Right atrium auricular region (tissue), 2 donors: ENCODE measurements around the gene PF4V1. TPM values are rescaled to one million over a fixed set of nuclear protein-coding genes. Genes with fewer than 3 reads are reported as not detected.

Experiments
- DNase-seq: peaks from one replicate; pipeline ENCODE4 v3.0.0-alpha.2; 2019; ENCODE audit warnings: low spot score
- H3K27ac ChIP-seq, 2 donors: fragments of 200-600 bp; sonication (generic); 1 replicate in 1 of 2; 2 replicates in 1 of 2; pipeline ENCODE4 v1.5.1; 2016 to 2019
- H3K27me3 ChIP-seq, 2 donors: fragments of 200-600 bp; sonication (generic); one replicate each; pipeline versions ENCODE4 v1.5.1 to v1.6.0; 2017 to 2019
- H3K36me3 ChIP-seq: fragments of 200-600 bp; sonication (generic); one replicate; pipeline ENCODE4 v1.5.1; 2016
- H3K4me1 ChIP-seq, 2 donors: fragments of 200-600 bp; sonication (generic); one replicate each; pipeline versions ENCODE4 v1.5.1 to v1.6.0; 2017 to 2019
- H3K4me3 ChIP-seq, 2 donors: fragments of 200-600 bp; sonication (generic); 1 replicate in 1 of 2; 2 replicates in 1 of 2; pipeline ENCODE4 v1.5.1; 2017 to 2019; ENCODE audit warnings: mild to moderate bottlenecking in 1 of 2, moderate library complexity in 1 of 2
- H3K9me3 ChIP-seq, 2 donors: fragments of 200-600 bp; sonication (generic); one replicate each; pipeline ENCODE4 v1.5.1; 2019
- CTCF ChIP-seq, 2 donors: fragments of 200-600 bp; sonication (generic); IDR thresholded peaks; one replicate each; pipeline ENCODE4 v1.5.1; 2019; ENCODE audit warnings: antibody characterized with exemption in 2 of 2
- total RNA-seq, 2 donors: library from RNA; depleted of rRNA; stranded (reverse); fragments of >200 nt; gene quantifications; one replicate each; pipeline ENCODE4 v1.1.0, GENCODE V29; 2016

The PF4V1 gene
- total RNA-seq, 2 donors from 2014 or later, result not detected

GRCh38 chr4:73841243-73841925, 11.7 kb upstream of the PF4V1 start:
- H3K36me3 ChIP-seq, result no peaks in the 10 kb centered on the region
- no peak for DNase-seq
- H3K27me3 ChIP-seq, result no peaks in the 10 kb centered on the region
- no peak overlapping the region for H3K4me3 ChIP-seq
- H3K27ac ChIP-seq, result no peak overlapping the region
- TF ChIP-seq CTCF (IDR thresholded peaks at IDR 0.05), result no peak
- peaks cover 0 to 4% of the 10 kb centered on the region in 2 donors for H3K4me1 ChIP-seq
- no peaks in the 10 kb centered on the region for H3K9me3 ChIP-seq

- no peaks in the 10 kb centered on the region for H3K27me3 ChIP-seq
- TF ChIP-seq CTCF (IDR thresholded peaks at IDR 0.05), result no peak
Measured at GRCh38 chr4:73842696-73843095, 10.4 kb upstream of the PF4V1 start.

GRCh38 chr4:73843369-73843768, 9.7 kb upstream of the PF4V1 start:
- H3K4me1 ChIP-seq, result no peaks in the 10 kb centered on the region
- no peak overlapping the region for H3K4me3 ChIP-seq
- no peaks in the 10 kb centered on the region for H3K9me3 ChIP-seq
- DNase-seq, result no peak
- no peak overlapping the region for H3K27ac ChIP-seq
- H3K36me3 ChIP-seq, result no peaks in the 10 kb centered on the region
- no peak for TF ChIP-seq CTCF (IDR thresholded peaks at IDR 0.05)
- H3K27me3 ChIP-seq, result no peaks in the 10 kb centered on the region

More at GRCh38 chr4:73842696-73843095, 10.4 kb upstream of the PF4V1 start:
- Histone ChIP-seq H3K4me3 (no peak overlapping the region), H3K4me1 (no peaks in the 10 kb centered on the region), H3K27ac (no peak overlapping the region), H3K36me3 (no peaks in the 10 kb centered on the region), H3K9me3 (no peaks in the 10 kb centered on the region)
- no peak for DNase-seq

- Histone ChIP-seq H3K4me1 (no peaks in the 10 kb centered on the region), H3K27me3 (no peaks in the 10 kb centered on the region), H3K36me3 (no peaks in the 10 kb centered on the region), H3K9me3 (no peaks in the 10 kb centered on the region), H3K27ac (no peak overlapping the region), H3K4me3 (no peak overlapping the region)
- no peak for DNase-seq
- no peak for TF ChIP-seq CTCF (IDR thresholded peaks at IDR 0.05)
Measured at GRCh38 chr4:73844345-73844744, 8.8 kb upstream of the PF4V1 start.

- DNase-seq, result no peak
- Histone ChIP-seq H3K4me3 (no peak overlapping the region), H3K36me3 (no peaks in the 10 kb centered on the region), H3K27me3 (no peaks in the 10 kb centered on the region), H3K27ac (no peak overlapping the region), H3K9me3 (no peaks in the 10 kb centered on the region), H3K4me1 (no peaks in the 10 kb centered on the region)
- no peak for TF ChIP-seq CTCF (IDR thresholded peaks at IDR 0.05)
Measured at GRCh38 chr4:73844806-73845205, 8.3 kb upstream of the PF4V1 start.
